HCT116 (cell line): Measurements from ENCODE around the gene WFDC10A. TPM values are rescaled to one million over a fixed set of nuclear protein-coding genes. Genes with fewer than 3 reads are reported as not detected.

Experiments
- ATAC-seq: fragments of 200-7000 bp; cut with Tn5 transposase; 2 replicates; pipeline ENCODE4 v1.9.1; 2020; ENCODE audit warnings: mild to moderate bottlenecking, moderate library complexity
- BruUV-seq: library from RNA; stranded (reverse); fragments of 400-500 nt; replicated peaks from 2 replicates; lab custom pipeline; 2021; lab: Mats Ljungman, UMichigan
- CTCF ChIA-PET: fragments of 300-600 bp; sonication (Branson Sonifier 250); formaldehyde crosslinking; loops from one replicate; lab custom pipeline; 2021; ENCODE audit warnings: antibody characterized with exemption; lab: Charles Lee
- POLR2A ChIA-PET: fragments of 300-600, 350-600 bp; sonication (Branson Sonifier 250); formaldehyde crosslinking; loops from one replicate; lab custom pipeline; 2021; ENCODE audit warnings: antibody characterized with exemption; lab: Charles Lee
- RAD21 ChIA-PET, 2 experiments: fragments of 300-600 bp; sonication (Branson Sonifier 250); formaldehyde crosslinking; loops; one replicate each; lab custom pipeline; 2023; ENCODE audit warnings: low total read pairs in 2 of 2; ENCODE audit not compliant: uncharacterized antibody in 2 of 2, unreplicated experiment in 2 of 2, low non-redundant PET in 1 of 2; lab: Charles Lee
- DNase-seq: peaks from one replicate; pipeline ENCODE4 v3.0.0-alpha.2; 2010; ENCODE audit warnings: low read depth, low spot score
- H2AFZ ChIP-seq: fragments of 200-600 bp; shearing (Covaris generic), sonication (generic); 2 replicates; pipeline ENCODE4 v1.6.1; 2017; ENCODE audit warnings: low read depth, mixed run types, mixed read lengths, antibody characterized with exemption, low read length; ENCODE audit not compliant: poor library complexity, severe bottlenecking
- H3K27ac ChIP-seq: 2 replicates; pipeline ENCODE4 v1.5.1; 2012; ENCODE audit warnings: low read depth, low read length
- H3K27me3 ChIP-seq: fragments of 200-600 bp; sonication (generic); 2 replicates; pipeline ENCODE4 v1.6.1; 2016; ENCODE audit warnings: mixed run types, low read length, mixed read lengths; ENCODE audit not compliant: insufficient read depth
- H3K36me3 ChIP-seq, 2 experiments: fragments of 200-500 bp in 1 of 2; fragments of 200-600 bp in 1 of 2; sonication (Bioruptor generic) in 1 of 2; sonication (generic) in 1 of 2; 2 replicates each; pipeline versions ENCODE4 v1.5.1 to v1.6.1; 2014 to 2016; ENCODE audit warnings: low read length in 2 of 2, inconsistent platforms in 1 of 2, mixed read lengths in 1 of 2, mixed run types in 1 of 2; ENCODE audit not compliant: insufficient read depth in 2 of 2, control insufficient read depth in 1 of 2
- H3K4me1 ChIP-seq, 2 experiments: fragments of 200-600 bp in 1 of 2; sonication (generic) in 1 of 2; 2 replicates each; pipeline versions ENCODE4 v1.5.1 to v1.6.1; 2012 to 2017; ENCODE audit warnings: low read length in 2 of 2, inconsistent platforms in 1 of 2, mild to moderate bottlenecking in 1 of 2, mixed read lengths in 1 of 2, mixed run types in 1 of 2, moderate library complexity in 1 of 2; ENCODE audit not compliant: insufficient read depth in 2 of 2, control insufficient read depth in 1 of 2
- H3K4me2 ChIP-seq: fragments of 200-600 bp; sonication (generic); 2 replicates; pipeline ENCODE4 v1.6.1; 2017; ENCODE audit warnings: mixed run types, low read length, mixed read lengths
- H3K4me3 ChIP-seq, 2 experiments: fragments of 200-600 bp in 1 of 2; sonication (generic) in 1 of 2; replicated peaks in 1 of 2; 2 replicates each; pipeline ENCODE4 v1.5.1; 2011 to 2016; ENCODE audit warnings: low read length in 2 of 2, control low read depth in 1 of 2, low read depth in 1 of 2, mild to moderate bottlenecking in 1 of 2, mixed read lengths in 1 of 2, mixed run types in 1 of 2
- H3K79me2 ChIP-seq: fragments of 200-600 bp; sonication (generic); 2 replicates; pipeline ENCODE4 v1.6.1; 2017; ENCODE audit warnings: mild to moderate bottlenecking, mixed run types, low read length, moderate library complexity, mixed read lengths; ENCODE audit not compliant: insufficient read depth
- H3K9ac ChIP-seq: fragments of 200-600 bp; sonication (generic); 2 replicates; pipeline ENCODE4 v1.6.1; 2016; ENCODE audit warnings: low read length, mixed read lengths
- H3K9me2 ChIP-seq: fragments of 200-600 bp; sonication (generic), shearing (Covaris generic); 2 replicates; pipeline ENCODE4 v1.6.1; 2017; ENCODE audit warnings: mixed run types, mild to moderate bottlenecking, moderate library complexity; ENCODE audit not compliant: insufficient read depth
- H3K9me3 ChIP-seq, 2 experiments: fragments of 200-500 bp in 1 of 2; fragments of 200-600 bp in 1 of 2; sonication (Bioruptor generic) in 1 of 2; sonication (generic) in 1 of 2; 2 replicates each; pipeline ENCODE4 v1.6.1; 2014 to 2017; ENCODE audit warnings: low read length in 2 of 2, mixed read lengths in 2 of 2, inconsistent platforms in 1 of 2, low read depth in 1 of 2, mild to moderate bottlenecking in 1 of 2, mixed run types in 1 of 2, moderate library complexity in 1 of 2; ENCODE audit not compliant: control insufficient read depth in 1 of 2, insufficient read depth in 1 of 2
- H4K20me1 ChIP-seq: fragments of 200-600 bp; sonication (generic), shearing (Covaris generic); 2 replicates; pipeline ENCODE4 v1.6.1; 2017; ENCODE audit warnings: mixed run types, mild to moderate bottlenecking, moderate library complexity; ENCODE audit not compliant: insufficient read depth
- CEBPB ChIP-seq: IDR thresholded peaks from 2 replicates; pipeline ENCODE4 v1.6.1; 2012; ENCODE audit warnings: low read depth
- EGR1 ChIP-seq: IDR thresholded peaks from 2 replicates; pipeline ENCODE4 v1.6.1; 2012; ENCODE audit warnings: low read depth
- EZH2 ChIP-seq: fragments of 200-600 bp; sonication (generic); IDR thresholded peaks from 2 replicates; pipeline ENCODE4 v1.6.1; 2017; ENCODE audit warnings: antibody characterized with exemption, mixed run types
- FOSL1 ChIP-seq: IDR thresholded peaks from 2 replicates; pipeline ENCODE4 v1.6.1; 2012; ENCODE audit warnings: low read depth
- JUND ChIP-seq: IDR thresholded peaks from 2 replicates; pipeline ENCODE4 v1.6.1; 2012
- POLR2A ChIP-seq: IDR thresholded peaks from 2 replicates; pipeline ENCODE4 v1.7.0; 2011; ENCODE audit warnings: borderline replicate concordance; ENCODE audit not compliant: insufficient read depth, insufficient read length; ENCODE audit errors: extremely low read depth
- POLR2AphosphoS5 ChIP-seq: IDR thresholded peaks from 2 replicates; pipeline ENCODE4 v1.6.1; 2011; ENCODE audit warnings: mild to moderate bottlenecking, low read depth, low read length, moderate library complexity
- RAD21 ChIP-seq: IDR thresholded peaks from 2 replicates; pipeline ENCODE4 v1.6.1; 2012; ENCODE audit warnings: low read depth, mild to moderate bottlenecking
- SIN3A ChIP-seq: IDR thresholded peaks from 2 replicates; pipeline ENCODE4 v1.6.1; 2012; ENCODE audit warnings: low read depth
- intact Hi-C: fragments of 100-400 bp; cut with micrococcal nuclease; formaldehyde crosslinking; loops from 2 replicates; pipeline ENCODE4 v1.10.0; 2022
- total RNA-seq: library from RNA; stranded (reverse); gene quantifications from one replicate; pipeline ENCODE4 v1.2.1, GENCODE V29; 2021; ENCODE audit not compliant: unreplicated experiment
- TF ChIP-seq, protein P1 (sequence below): IDR thresholded peaks from 2 replicates; pipeline ENCODE4 v1.6.1; 2012; ENCODE audit warnings: low read depth
- TF ChIP-seq, protein P2 (sequence below), 3 experiments: fragments of 200-600 bp in 1 of 3; sonication (generic) in 1 of 3; IDR thresholded peaks in 2 of 3; conservative IDR thresholded peaks in 1 of 3; 2 replicates each; pipeline ENCODE4 v1.5.1; 2012 to 2017; ENCODE audit warnings: low read depth in 2 of 3, low read length in 2 of 3, antibody characterized with exemption in 1 of 3, borderline replicate concordance in 1 of 3, control low read depth in 1 of 3, mild to moderate bottlenecking in 1 of 3, mixed read lengths in 1 of 3, mixed run types in 1 of 3, moderate library complexity in 1 of 3; ENCODE audit not compliant: insufficient read depth in 1 of 3

WFDC10A gene
- total RNA-seq, 1 experiment from 2014 or later, result 0.47 TPM

DNA sequence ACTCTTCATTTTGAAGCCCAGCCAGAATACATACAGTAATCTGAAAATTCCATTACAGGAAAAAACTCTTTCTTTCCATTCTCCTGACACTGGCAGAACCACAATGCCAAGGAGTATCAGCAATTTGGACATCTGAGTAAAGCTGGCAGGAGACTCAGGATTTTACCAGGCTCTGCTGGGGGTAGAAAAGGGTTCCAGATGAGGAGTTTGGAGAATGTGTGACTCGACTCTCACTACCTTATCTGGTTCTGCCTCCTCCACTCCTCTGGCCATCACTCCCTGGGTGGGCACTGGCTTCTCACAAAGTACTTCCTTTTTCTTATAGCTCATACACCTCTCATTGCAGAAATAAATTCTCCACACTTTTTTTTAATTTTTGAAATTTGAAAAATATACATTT, 39.8 kb upstream of the WFDC10A start:
- no peak for ATAC-seq
- no peaks in the 10 kb centered on the region for H4K20me1 ChIP-seq
- DNase-seq, result no peak
- no peaks in the 10 kb centered on the region for H3K27me3 ChIP-seq
- no peaks in the 10 kb centered on the region for H3K9me2 ChIP-seq
- no peaks in the 10 kb centered on the region for H3K9me3 ChIP-seq
- TF ChIP-seq POLR2AphosphoS5 (no peak), SIN3A (no peak), FOSL1 (no peak), CEBPB (no peak), POLR2A (no peak), JUND (no peak), EZH2 (no peak), EGR1 (no peak), RAD21 (no peak)
- TF ChIP-seq, protein P1, sequence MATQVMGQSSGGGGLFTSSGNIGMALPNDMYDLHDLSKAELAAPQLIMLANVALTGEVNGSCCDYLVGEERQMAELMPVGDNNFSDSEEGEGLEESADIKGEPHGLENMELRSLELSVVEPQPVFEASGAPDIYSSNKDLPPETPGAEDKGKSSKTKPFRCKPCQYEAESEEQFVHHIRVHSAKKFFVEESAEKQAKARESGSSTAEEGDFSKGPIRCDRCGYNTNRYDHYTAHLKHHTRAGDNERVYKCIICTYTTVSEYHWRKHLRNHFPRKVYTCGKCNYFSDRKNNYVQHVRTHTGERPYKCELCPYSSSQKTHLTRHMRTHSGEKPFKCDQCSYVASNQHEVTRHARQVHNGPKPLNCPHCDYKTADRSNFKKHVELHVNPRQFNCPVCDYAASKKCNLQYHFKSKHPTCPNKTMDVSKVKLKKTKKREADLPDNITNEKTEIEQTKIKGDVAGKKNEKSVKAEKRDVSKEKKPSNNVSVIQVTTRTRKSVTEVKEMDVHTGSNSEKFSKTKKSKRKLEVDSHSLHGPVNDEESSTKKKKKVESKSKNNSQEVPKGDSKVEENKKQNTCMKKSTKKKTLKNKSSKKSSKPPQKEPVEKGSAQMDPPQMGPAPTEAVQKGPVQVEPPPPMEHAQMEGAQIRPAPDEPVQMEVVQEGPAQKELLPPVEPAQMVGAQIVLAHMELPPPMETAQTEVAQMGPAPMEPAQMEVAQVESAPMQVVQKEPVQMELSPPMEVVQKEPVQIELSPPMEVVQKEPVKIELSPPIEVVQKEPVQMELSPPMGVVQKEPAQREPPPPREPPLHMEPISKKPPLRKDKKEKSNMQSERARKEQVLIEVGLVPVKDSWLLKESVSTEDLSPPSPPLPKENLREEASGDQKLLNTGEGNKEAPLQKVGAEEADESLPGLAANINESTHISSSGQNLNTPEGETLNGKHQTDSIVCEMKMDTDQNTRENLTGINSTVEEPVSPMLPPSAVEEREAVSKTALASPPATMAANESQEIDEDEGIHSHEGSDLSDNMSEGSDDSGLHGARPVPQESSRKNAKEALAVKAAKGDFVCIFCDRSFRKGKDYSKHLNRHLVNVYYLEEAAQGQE, result no peak
- TF ChIP-seq, protein P2, sequence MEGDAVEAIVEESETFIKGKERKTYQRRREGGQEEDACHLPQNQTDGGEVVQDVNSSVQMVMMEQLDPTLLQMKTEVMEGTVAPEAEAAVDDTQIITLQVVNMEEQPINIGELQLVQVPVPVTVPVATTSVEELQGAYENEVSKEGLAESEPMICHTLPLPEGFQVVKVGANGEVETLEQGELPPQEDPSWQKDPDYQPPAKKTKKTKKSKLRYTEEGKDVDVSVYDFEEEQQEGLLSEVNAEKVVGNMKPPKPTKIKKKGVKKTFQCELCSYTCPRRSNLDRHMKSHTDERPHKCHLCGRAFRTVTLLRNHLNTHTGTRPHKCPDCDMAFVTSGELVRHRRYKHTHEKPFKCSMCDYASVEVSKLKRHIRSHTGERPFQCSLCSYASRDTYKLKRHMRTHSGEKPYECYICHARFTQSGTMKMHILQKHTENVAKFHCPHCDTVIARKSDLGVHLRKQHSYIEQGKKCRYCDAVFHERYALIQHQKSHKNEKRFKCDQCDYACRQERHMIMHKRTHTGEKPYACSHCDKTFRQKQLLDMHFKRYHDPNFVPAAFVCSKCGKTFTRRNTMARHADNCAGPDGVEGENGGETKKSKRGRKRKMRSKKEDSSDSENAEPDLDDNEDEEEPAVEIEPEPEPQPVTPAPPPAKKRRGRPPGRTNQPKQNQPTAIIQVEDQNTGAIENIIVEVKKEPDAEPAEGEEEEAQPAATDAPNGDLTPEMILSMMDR (IDR thresholded peaks at IDR 0.05 in 2 of 3, conservative IDR thresholded peaks at IDR 0.05 in 1 of 3; ENCODE audit: borderline replicate concordance in 1 of 3, insufficient read depth in 1 of 3, low read depth in 2 of 3, low read length in 2 of 3), result no peak
- H3K27ac ChIP-seq, result no peak overlapping the region
- no peak overlapping the region for H3K4me2 ChIP-seq
- no TSS peak for BruUV-seq
- H3K4me1 ChIP-seq, result peaks cover 0 to 7% of the 10 kb centered on the region in 2 experiments; a peak in 2 of 4 replicates
- ChIA-PET RAD21 (no interaction called here), CTCF (interaction anchor here (1.0 to 1.6 kb wide), 3 partner anchors 40 to 181 kb away, joined by 3 to 6 read pairs (median 5); partner anchors contain the start of gene WFDC10A), POLR2A (no interaction called here)
- no peak overlapping the region for H3K4me3 ChIP-seq
- H3K9ac ChIP-seq, result no peak overlapping the region
- H2AFZ ChIP-seq, result no peak overlapping the region
- no peaks in the 10 kb centered on the region for H3K79me2 ChIP-seq
- H3K36me3 ChIP-seq, result no peaks in the 10 kb centered on the region
- intact Hi-C loops, result no loop called here
